Gastroesophageal sphincter (tissue), 4 donors: ENCODE data around the gene CRCP. TPM values are rescaled to one million over a fixed set of nuclear protein-coding genes. Genes with fewer than 3 reads are reported as not detected.

Source experiments
- ATAC-seq: fragments of 150-250 bp; one replicate; pipeline ENCODE4 v1.9.1; 2016; ENCODE audit warnings: mild to moderate bottlenecking, moderate library complexity
- H3K27ac ChIP-seq, 4 donors: fragments of 200-600 bp; sonication (generic) in 3 of 4; 1 replicate in 3 of 4; 2 replicates in 1 of 4; pipeline ENCODE4 v1.5.1; 2016 to 2019
- H3K27me3 ChIP-seq: fragments of 200-600 bp; sonication (generic); one replicate; pipeline ENCODE4 v1.5.1; 2019
- H3K36me3 ChIP-seq, 2 donors: fragments of 200-600 bp; sonication (generic); one replicate each; pipeline ENCODE4 v1.5.1; 2019; ENCODE audit warnings: control low read depth in 1 of 2
- H3K4me1 ChIP-seq, 3 donors: fragments of 200-600 bp; sonication (generic); 1 replicate in 2 of 3; 2 replicates in 1 of 3; pipeline ENCODE4 v1.5.1; 2016 to 2019; ENCODE audit warnings: control low read depth in 2 of 3
- H3K4me3 ChIP-seq, 2 donors: fragments of 200-600 bp; sonication (generic); one replicate each; pipeline ENCODE4 v1.5.1; 2019; ENCODE audit warnings: mild to moderate bottlenecking in 1 of 2, moderate library complexity in 1 of 2
- H3K9me3 ChIP-seq, 3 donors: fragments of 200-600 bp; sonication (generic); one replicate each; pipeline ENCODE4 v1.5.1; 2017 to 2019; ENCODE audit warnings: control low read depth in 2 of 3
- EP300 ChIP-seq: sonication (generic); formaldehyde crosslinking; IDR thresholded peaks from one replicate; pipeline ENCODE4 v1.6.1; 2017; ENCODE audit warnings: antibody characterized with exemption, mild to moderate bottlenecking
- POLR2A ChIP-seq, 2 donors: fragments of 450-650 bp; IDR thresholded peaks; one replicate each; pipeline ENCODE4 v1.6.1; 2017; ENCODE audit warnings: antibody characterized with exemption in 2 of 2, mild to moderate bottlenecking in 2 of 2, moderate library complexity in 1 of 2
- POLR2AphosphoS5 ChIP-seq: sonication (generic); formaldehyde crosslinking; IDR thresholded peaks from one replicate; pipeline ENCODE4 v1.6.1; 2017; ENCODE audit warnings: antibody characterized with exemption
- WGBS, 2 donors: methylation state at CpG; one replicate each; pipeline ENCODE4 v1.1.5; 2018; ENCODE audit warnings: low coverage in 1 of 2; 5-methylcytosine and 5-hydroxymethylcytosine counted together
- total RNA-seq, 4 donors: library from RNA; depleted of rRNA; stranded (reverse); fragments of >200 nt; gene quantifications; one replicate each; pipeline ENCODE4 v1.1.0, GENCODE V29; 2016
- TF ChIP-seq, protein P1 (sequence below), 4 experiments: fragments of 200-600 bp in 2 of 4; fragments of 450-650 bp in 2 of 4; sonication (generic) in 1 of 4; IDR thresholded peaks; one replicate each; pipeline ENCODE4 v1.5.1; 2017 to 2019; ENCODE audit warnings: antibody characterized with exemption in 4 of 4, mild to moderate bottlenecking in 2 of 4, moderate library complexity in 2 of 4

CRCP gene
- total RNA-seq, 4 donors from 2014 or later = 42.8 to 75.8 (median 59.0) TPM

DNA sequence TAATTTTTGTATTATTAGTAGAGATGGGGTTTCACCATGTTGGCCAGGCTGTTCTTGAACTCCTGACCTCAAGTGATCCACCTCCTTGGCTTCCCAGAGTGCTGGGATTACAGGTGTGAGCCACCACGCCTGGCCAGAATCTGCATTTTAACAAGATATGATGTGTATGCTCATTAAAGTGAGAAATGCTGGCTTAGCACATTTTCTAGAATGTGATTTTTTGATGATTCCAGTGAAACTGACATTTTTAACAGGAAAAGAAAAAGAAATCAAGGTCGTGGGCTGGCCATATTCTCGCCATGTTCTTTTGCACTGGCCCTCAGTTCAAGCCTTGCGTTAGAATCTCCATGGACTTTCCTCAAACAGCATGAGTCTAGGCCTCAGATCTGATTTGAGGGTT, 72.3 kb downstream of the CRCP start:
- Histone ChIP-seq H3K27ac (no peak overlapping the region), H3K36me3 (no peaks in the 10 kb centered on the region), H3K4me3 (no peak overlapping the region), H3K9me3 (no peaks in the 10 kb centered on the region), H3K27me3 (no peaks in the 10 kb centered on the region), H3K4me1 (no peaks in the 10 kb centered on the region)
- TF ChIP-seq, protein P1, sequence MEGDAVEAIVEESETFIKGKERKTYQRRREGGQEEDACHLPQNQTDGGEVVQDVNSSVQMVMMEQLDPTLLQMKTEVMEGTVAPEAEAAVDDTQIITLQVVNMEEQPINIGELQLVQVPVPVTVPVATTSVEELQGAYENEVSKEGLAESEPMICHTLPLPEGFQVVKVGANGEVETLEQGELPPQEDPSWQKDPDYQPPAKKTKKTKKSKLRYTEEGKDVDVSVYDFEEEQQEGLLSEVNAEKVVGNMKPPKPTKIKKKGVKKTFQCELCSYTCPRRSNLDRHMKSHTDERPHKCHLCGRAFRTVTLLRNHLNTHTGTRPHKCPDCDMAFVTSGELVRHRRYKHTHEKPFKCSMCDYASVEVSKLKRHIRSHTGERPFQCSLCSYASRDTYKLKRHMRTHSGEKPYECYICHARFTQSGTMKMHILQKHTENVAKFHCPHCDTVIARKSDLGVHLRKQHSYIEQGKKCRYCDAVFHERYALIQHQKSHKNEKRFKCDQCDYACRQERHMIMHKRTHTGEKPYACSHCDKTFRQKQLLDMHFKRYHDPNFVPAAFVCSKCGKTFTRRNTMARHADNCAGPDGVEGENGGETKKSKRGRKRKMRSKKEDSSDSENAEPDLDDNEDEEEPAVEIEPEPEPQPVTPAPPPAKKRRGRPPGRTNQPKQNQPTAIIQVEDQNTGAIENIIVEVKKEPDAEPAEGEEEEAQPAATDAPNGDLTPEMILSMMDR (IDR thresholded peaks at IDR 0.05) = no peak
- TF ChIP-seq POLR2A (IDR thresholded peaks at IDR 0.05) (no peak), POLR2AphosphoS5 (no peak), EP300 (no peak)
- ATAC-seq = no peak
- WGBS, 2 donors = 90% methylated on average over 3 to 4 of the region's 4 CpGs

DNA sequence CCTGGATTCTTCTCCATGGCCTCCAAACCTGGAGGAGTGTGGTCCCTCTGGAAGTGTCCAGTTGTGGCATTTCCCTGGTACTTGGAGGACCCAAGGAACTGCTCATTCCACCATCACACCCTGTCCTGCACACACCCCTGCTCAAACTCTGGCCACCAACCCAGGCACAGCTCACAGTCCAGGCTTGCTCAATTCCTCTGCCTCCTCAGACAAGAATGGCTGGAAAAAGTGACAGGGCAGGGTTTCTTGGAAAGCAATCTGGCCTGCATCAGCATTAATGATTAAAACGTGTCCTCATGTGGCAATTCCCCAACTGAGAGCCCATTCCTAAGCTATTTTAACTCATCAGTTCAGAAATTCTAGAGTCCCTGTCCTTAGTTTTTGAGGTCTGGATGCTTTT, 73.3 kb downstream of the CRCP start:
- Histone ChIP-seq H3K4me3 (no peak overlapping the region), H3K36me3 (no peaks in the 10 kb centered on the region), H3K4me1 (no peaks in the 10 kb centered on the region), H3K9me3 (no peaks in the 10 kb centered on the region), H3K27me3 (no peaks in the 10 kb centered on the region), H3K27ac (peak overlapping the region in 1 of 4 donors; percentile 54)
- 11 to 17% methylated on average over 1 of the region's 1 CpG for WGBS, 2 donors
- peak; percentile 93 for ATAC-seq
- TF ChIP-seq EP300 (no peak), POLR2A (IDR thresholded peaks at IDR 0.05) (no peak), POLR2AphosphoS5 (no peak)
- TF ChIP-seq, protein P1 (IDR thresholded peaks at IDR 0.05) = no peak

DNA sequence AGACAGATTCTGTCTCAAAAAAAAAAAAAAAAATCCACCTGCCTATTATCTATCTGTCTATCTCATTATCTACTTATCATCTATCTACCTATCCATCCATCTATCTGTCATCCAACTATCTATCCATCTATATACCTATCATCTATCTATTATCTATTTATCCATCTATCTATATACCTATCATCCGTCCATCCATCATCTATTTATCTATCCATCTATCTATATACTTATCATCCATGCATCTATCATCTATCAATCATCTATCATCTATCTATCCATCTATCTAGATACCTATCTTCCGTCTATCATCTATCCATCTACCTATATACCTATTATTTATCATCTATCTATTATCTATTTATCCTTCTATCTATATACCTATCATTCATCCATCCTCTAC, 74.0 kb downstream of the CRCP start:
- no peak overlapping the region for H3K4me3 ChIP-seq

DNA sequence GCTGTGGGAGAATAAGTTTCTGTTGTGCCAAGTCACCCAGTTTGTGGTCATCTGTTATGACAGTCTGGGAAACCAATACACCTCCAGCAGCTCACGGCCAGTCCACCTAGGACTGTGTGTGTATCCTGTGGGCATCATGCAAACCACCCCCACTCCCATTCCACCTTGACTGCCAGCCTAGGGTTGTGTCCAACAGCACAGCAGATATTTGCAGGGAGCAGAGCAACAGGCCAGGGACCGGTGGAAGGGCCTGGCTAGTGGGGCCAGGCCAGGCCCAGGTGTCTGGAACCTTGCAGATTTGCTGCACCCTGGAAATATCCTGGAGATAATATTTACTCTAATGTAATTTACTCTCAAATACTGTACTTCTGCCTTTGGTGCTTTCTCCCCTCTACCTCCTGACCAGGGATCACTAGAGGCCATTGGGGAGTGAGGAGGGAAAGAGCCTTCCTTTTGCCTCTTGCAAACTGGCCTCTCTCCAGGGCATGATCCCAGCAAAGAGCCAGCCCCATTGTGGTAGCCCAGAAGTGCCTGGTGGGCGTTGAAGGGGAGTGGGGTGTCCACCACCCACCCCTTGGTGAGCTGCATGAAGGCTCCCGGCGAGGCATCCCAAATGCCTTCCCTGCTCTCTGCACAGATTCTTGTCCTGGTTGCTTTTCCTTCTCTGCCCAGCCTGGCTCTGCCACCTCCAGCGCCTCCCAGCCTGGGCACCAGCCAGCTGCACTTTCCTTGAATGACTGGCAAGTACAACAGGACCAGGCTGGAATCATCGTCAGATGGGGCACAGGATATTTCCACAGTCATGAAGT, 75.3 kb downstream of the CRCP start:
- H3K9me3 ChIP-seq = no peaks in the 10 kb centered on the region
- H3K4me1 ChIP-seq = no peaks in the 10 kb centered on the region
- WGBS, 2 donors = 66% methylated on average over 3 of the region's 7 CpGs; no CpG with 5 or more reads in 1 of the 2 donors
- no peak overlapping the region for H3K4me3 ChIP-seq
- H3K27ac ChIP-seq = no peak overlapping the region
- H3K27me3 ChIP-seq = no peaks in the 10 kb centered on the region
- TF ChIP-seq POLR2AphosphoS5 = no peak
- no peak for TF ChIP-seq POLR2A (IDR thresholded peaks at IDR 0.05)
- TF ChIP-seq, protein P1 (IDR thresholded peaks at IDR 0.05) = no peak
- TF ChIP-seq EP300 = no peak
- no peak for ATAC-seq
- H3K36me3 ChIP-seq = no peaks in the 10 kb centered on the region

More for the DNA sequence above, 74.0 kb downstream of the CRCP start:
- no peak overlapping the region for H3K27ac ChIP-seq
- no peaks in the 10 kb centered on the region for H3K4me1 ChIP-seq
- no peak for ATAC-seq
- WGBS, 2 donors = 95 to 96% methylated on average over 2 of the region's 2 CpGs
- no peaks in the 10 kb centered on the region for H3K9me3 ChIP-seq
- TF ChIP-seq, protein P1 (IDR thresholded peaks at IDR 0.05) = no peak
- TF ChIP-seq EP300 = no peak
- no peak for TF ChIP-seq POLR2AphosphoS5
- no peak for TF ChIP-seq POLR2A (IDR thresholded peaks at IDR 0.05)
- no peaks in the 10 kb centered on the region for H3K27me3 ChIP-seq
- H3K36me3 ChIP-seq = no peaks in the 10 kb centered on the region

DNA sequence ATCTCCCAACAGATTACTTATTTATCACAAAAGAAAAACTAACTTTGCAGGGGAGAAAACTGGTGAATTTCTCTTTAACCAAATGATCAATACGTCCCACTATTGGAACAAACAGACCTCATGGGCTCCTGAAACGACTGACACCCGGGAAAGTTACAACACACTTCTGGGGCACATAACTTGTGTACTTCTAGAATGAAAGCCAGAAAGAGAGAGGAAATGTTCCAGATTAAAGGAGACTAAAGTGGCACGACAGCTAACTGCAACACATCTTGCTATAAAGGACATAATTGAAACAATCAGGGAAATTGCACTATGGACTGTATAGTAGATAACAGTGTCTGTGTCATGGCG, 75.8 kb downstream of the CRCP start:
- no peak overlapping the region for H3K4me3 ChIP-seq
- TF ChIP-seq POLR2A (IDR thresholded peaks at IDR 0.05) = no peak
- TF ChIP-seq POLR2AphosphoS5 = no peak
- TF ChIP-seq, protein P1 (IDR thresholded peaks at IDR 0.05) = no peak
- no peak for TF ChIP-seq EP300
- no peak overlapping the region for H3K27ac ChIP-seq
- H3K36me3 ChIP-seq = no peaks in the 10 kb centered on the region
- H3K27me3 ChIP-seq = no peaks in the 10 kb centered on the region
- ATAC-seq = no peak
- H3K9me3 ChIP-seq = no peaks in the 10 kb centered on the region
- no peaks in the 10 kb centered on the region for H3K4me1 ChIP-seq
- WGBS, 2 donors = 56 to 67% methylated on average over 3 to 5 of the region's 5 CpGs
